Erythroblast (primary cell): Measurements from ENCODE around the gene MNX1.

Experiments
- GATA1 ChIP-seq: IDR thresholded peaks from 2 replicates; pipeline ENCODE4 v1.6.1; 2011; ENCODE audit warnings: low read depth, mild to moderate bottlenecking, control low read depth, low read length, moderate library complexity
- POLR2A ChIP-seq: IDR thresholded peaks from 2 replicates; pipeline ENCODE4 v1.6.1; 2011; ENCODE audit warnings: mild to moderate bottlenecking, low read length

- TF ChIP-seq POLR2A (no peak), GATA1 (no peak)
Measured at GRCh38 chr7:157004521-157005455, 5.7 kb downstream of the MNX1 start.
